Calu3 (cell line): ENCODE results near the gene ZKSCAN5. TPM values are rescaled to one million over a fixed set of nuclear protein-coding genes. Genes with fewer than 3 reads are reported as not detected.
A peak's percentile ranks its signal among the peaks of the same experiment; 100 is the strongest.
"Not testable (repeated sequence)": the region's sequence is repeated elsewhere in the genome, so short reads cannot be mapped to it uniquely, and the experiment has no call there.

ENCODE experiments used
- BruUV-seq: library from RNA; stranded (reverse); fragments of 400-500 nt; replicated peaks from 2 replicates; lab custom pipeline; 2021; lab: Mats Ljungman, UMichigan
- CTCF ChIA-PET: fragments of 300-600 bp; sonication (Branson Sonifier 250); formaldehyde crosslinking; loops from one replicate; lab custom pipeline; 2022; ENCODE audit warnings: antibody characterized with exemption; lab: Charles Lee
- DNase-seq: peaks from one replicate; pipeline ENCODE4 v3.0.0; 2022
- H3K27ac Mint-ChIP-seq: one replicate; pipeline ENCODE4 v1.8.0; 2022; ENCODE audit warnings: mixed read lengths; ENCODE audit not compliant: unreplicated experiment
- H3K27me3 Mint-ChIP-seq: one replicate; pipeline ENCODE4 v1.8.0; 2022; ENCODE audit warnings: mixed read lengths; ENCODE audit not compliant: unreplicated experiment
- H3K36me3 Mint-ChIP-seq: one replicate; pipeline ENCODE4 v1.8.0; 2022; ENCODE audit warnings: mild to moderate bottlenecking, moderate library complexity, mixed read lengths; ENCODE audit not compliant: insufficient read depth, unreplicated experiment
- H3K4me1 Mint-ChIP-seq: one replicate; pipeline ENCODE4 v1.8.0; 2022; ENCODE audit warnings: mild to moderate bottlenecking, low read depth, mixed read lengths; ENCODE audit not compliant: unreplicated experiment
- H3K4me3 Mint-ChIP-seq: one replicate; pipeline ENCODE4 v1.8.0; 2022; ENCODE audit warnings: mild to moderate bottlenecking, low read depth, moderate library complexity, mixed read lengths; ENCODE audit not compliant: unreplicated experiment
- H3K9me3 Mint-ChIP-seq: one replicate; pipeline ENCODE4 v1.8.0; 2022; ENCODE audit warnings: low read depth, mixed read lengths; ENCODE audit not compliant: unreplicated experiment
- CTCF ChIP-seq: fragments of 200-600 bp; IDR thresholded peaks from one replicate; pipeline ENCODE4 v1.8.0; 2022; ENCODE audit warnings: antibody characterized with exemption; ENCODE audit not compliant: unreplicated experiment
- intact Hi-C: fragments of 100-400 bp; cut with micrococcal nuclease; formaldehyde crosslinking; loops from one replicate; pipeline ENCODE4 v1.10.0; 2022; ENCODE audit not compliant: unreplicated experiment
- total RNA-seq: library from RNA; stranded (reverse); gene quantifications from 2 replicates; pipeline ENCODE4 v1.2.3, GENCODE V29; 2022

ZKSCAN5 gene
- total RNA-seq, 1 experiment from 2014 or later = 6.1 TPM

DNA sequence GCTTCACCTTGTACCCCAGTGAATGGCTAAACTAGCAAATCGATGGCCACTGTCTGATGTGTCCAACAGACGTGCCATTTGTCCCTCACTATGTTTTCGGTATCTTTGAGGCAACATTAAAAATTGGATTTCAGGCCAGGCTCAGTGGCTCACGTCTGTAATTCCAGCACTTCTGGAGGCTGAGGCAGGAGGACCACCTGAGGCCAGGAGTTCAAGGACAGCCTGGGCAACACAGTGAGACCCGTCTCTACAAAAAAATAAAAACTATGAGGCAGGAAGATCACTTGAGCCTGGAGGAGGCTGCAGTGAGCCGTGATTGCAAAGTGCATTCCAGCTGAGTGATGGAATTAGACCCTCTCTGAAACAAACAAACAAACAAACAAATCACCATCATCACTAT lies 39.5 kb downstream of the ZKSCAN5 start:
- no peak for TF ChIP-seq CTCF
- H3K27ac Mint-ChIP-seq = no peak overlapping the region
- H3K36me3 Mint-ChIP-seq = peaks cover 15% of the 10 kb centered on the region
- DNase-seq = no peak
- no peaks in the 10 kb centered on the region for H3K4me1 Mint-ChIP-seq
- intact Hi-C loops = no loop called here
- no peak overlapping the region for H3K4me3 Mint-ChIP-seq
- no peaks in the 10 kb centered on the region for H3K27me3 Mint-ChIP-seq
- CTCF ChIA-PET = no interaction called here
- H3K9me3 Mint-ChIP-seq = peaks cover 5% of the 10 kb centered on the region
- BruUV-seq = no TSS peak

DNA sequence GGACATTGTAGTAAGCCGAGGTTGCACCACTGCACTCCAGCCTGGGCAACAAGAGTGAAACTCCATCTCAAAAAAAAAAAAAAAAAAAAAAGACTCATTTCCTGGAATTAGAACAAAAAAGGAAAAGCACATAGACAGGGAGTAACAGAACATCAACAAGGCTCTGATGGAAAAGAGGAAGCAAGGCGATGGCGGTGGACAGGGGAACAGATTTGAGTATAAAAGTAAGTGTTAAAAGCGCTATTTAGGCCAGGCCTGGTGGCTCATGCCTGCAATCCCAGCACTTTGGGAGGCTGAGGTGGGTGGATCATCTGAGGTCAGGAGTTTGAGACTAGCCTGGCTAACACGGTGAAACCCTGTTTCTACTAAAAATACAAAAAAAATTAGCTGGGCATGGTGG lies 40.8 kb downstream of the ZKSCAN5 start:
- H3K9me3 Mint-ChIP-seq, H3K27me3 Mint-ChIP-seq, intact Hi-C loops, H3K27ac Mint-ChIP-seq, DNase-seq, BruUV-seq, H3K4me3 Mint-ChIP-seq, CTCF ChIA-PET, H3K4me1 Mint-ChIP-seq: not testable (repeated sequence)
- H3K36me3 Mint-ChIP-seq = peaks cover 15% of the 10 kb centered on the region

GRCh38 chr7:99549545-99549944 lies 45.1 kb downstream of the ZKSCAN5 start:
- H3K27me3 Mint-ChIP-seq, BruUV-seq, H3K9me3 Mint-ChIP-seq, CTCF ChIA-PET, H3K4me1 Mint-ChIP-seq, H3K4me3 Mint-ChIP-seq, intact Hi-C loops, H3K27ac Mint-ChIP-seq, DNase-seq: not testable (repeated sequence)
- peaks cover 19% of the 10 kb centered on the region for H3K36me3 Mint-ChIP-seq

- Mint-ChIP-seq H3K4me1 (no peaks in the 10 kb centered on the region), H3K36me3 (peaks cover 19% of the 10 kb centered on the region)
Observed at GRCh38 chr7:99551334-99551733, 46.9 kb downstream of the ZKSCAN5 start.

GRCh38 chr7:99551767-99552463 lies 47.5 kb downstream of the ZKSCAN5 start, which contains the start of gene FAM200A:
TSS of gene FAM200A (minus strand) at chr7:99552114. CDS start at chr7:99548407, 3,707 bp downstream.
- intact Hi-C loops = no loop called here
- H3K27me3 Mint-ChIP-seq = no peaks in the 10 kb centered on the region
- peak within 1 kb of the TSS; percentile 67 for H3K27ac Mint-ChIP-seq
- DNase-seq = peak; percentile 76
- no peak for TF ChIP-seq CTCF
- H3K4me3 Mint-ChIP-seq = peak within 1 kb of the TSS; percentile 76
- H3K4me1 Mint-ChIP-seq = no peaks in the 10 kb centered on the region
- CTCF ChIA-PET = no interaction called here
- peaks cover 3% of the 10 kb centered on the region for H3K9me3 Mint-ChIP-seq
- H3K36me3 Mint-ChIP-seq = peaks cover 19% of the 10 kb centered on the region
- BruUV-seq = no TSS peak

More at GRCh38 chr7:99551334-99551733, 46.9 kb downstream of the ZKSCAN5 start:
- no peak for TF ChIP-seq CTCF
- TSS peak; percentile 86 for BruUV-seq
- H3K27me3 Mint-ChIP-seq = no peaks in the 10 kb centered on the region
- peak overlapping the region; percentile 76 for H3K4me3 Mint-ChIP-seq
- no peak for DNase-seq
- CTCF ChIA-PET = no interaction called here
- intact Hi-C loops = no loop called here
- peaks cover 3% of the 10 kb centered on the region for H3K9me3 Mint-ChIP-seq
- no peak overlapping the region for H3K27ac Mint-ChIP-seq
